IPS-18c (cell line): Measurements from ENCODE around the gene ZHX3.

ENCODE experiments used
- H3K4me3 ChIP-seq: 2 replicates; pipeline ENCODE4 v1.7.0; 2013; ENCODE audit warnings: low read depth, mild to moderate bottlenecking, low read length, moderate library complexity; ENCODE audit not compliant: insufficient read depth
- H3K9me3 ChIP-seq: one replicate; pipeline ENCODE4 v1.6.1; 2013; ENCODE audit warnings: mild to moderate bottlenecking, low read length, moderate library complexity; ENCODE audit not compliant: control insufficient read depth, insufficient read depth

Gene ZHX3, protein sequence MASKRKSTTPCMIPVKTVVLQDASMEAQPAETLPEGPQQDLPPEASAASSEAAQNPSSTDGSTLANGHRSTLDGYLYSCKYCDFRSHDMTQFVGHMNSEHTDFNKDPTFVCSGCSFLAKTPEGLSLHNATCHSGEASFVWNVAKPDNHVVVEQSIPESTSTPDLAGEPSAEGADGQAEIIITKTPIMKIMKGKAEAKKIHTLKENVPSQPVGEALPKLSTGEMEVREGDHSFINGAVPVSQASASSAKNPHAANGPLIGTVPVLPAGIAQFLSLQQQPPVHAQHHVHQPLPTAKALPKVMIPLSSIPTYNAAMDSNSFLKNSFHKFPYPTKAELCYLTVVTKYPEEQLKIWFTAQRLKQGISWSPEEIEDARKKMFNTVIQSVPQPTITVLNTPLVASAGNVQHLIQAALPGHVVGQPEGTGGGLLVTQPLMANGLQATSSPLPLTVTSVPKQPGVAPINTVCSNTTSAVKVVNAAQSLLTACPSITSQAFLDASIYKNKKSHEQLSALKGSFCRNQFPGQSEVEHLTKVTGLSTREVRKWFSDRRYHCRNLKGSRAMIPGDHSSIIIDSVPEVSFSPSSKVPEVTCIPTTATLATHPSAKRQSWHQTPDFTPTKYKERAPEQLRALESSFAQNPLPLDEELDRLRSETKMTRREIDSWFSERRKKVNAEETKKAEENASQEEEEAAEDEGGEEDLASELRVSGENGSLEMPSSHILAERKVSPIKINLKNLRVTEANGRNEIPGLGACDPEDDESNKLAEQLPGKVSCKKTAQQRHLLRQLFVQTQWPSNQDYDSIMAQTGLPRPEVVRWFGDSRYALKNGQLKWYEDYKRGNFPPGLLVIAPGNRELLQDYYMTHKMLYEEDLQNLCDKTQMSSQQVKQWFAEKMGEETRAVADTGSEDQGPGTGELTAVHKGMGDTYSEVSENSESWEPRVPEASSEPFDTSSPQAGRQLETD

DNA sequence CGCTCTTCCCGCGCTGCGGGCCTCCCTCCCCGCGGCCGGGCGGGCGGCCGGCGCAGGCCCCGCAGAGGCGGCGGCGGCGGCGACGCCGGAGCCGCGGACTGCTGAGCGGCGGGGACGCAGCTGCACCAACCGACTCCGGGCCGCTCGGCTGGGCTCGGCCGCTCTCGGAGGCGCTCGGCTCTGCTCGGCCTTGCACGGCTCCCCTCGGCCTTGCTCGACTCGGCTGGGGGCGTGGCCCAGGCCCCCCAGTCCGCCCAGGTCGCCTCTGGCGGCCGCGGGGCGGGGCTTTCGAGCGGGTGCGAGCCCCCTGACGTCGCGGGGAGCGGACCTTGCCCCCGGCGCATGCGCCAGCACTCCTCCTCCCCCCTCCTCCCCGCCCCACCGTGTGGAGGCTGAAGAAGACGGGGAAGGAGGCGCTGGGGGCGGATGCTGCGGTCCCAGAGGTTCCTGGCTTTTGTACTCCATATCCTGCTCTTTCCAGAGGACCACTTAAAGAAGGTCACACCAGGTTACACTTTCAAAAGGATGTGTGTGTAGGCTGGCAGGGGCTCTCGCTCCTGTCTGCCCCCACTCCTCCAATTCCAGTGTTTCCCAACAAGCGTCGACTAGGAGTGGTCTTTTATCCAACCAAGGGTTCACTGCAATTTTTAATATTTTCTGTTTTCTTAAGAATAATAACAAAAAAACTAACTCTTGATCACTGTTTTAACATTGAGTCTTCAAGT, at the start of gene ZHX3:
Gene ZHX3 (minus strand): TSS at position 186 of the 725 bp plus-strand sequence. CDS start 112,815 bp downstream, outside the sequence.
- Histone ChIP-seq H3K4me3 (peak within 1 kb of the TSS; percentile 77), H3K9me3 (no peaks in the 10 kb centered on the region)

DNA sequence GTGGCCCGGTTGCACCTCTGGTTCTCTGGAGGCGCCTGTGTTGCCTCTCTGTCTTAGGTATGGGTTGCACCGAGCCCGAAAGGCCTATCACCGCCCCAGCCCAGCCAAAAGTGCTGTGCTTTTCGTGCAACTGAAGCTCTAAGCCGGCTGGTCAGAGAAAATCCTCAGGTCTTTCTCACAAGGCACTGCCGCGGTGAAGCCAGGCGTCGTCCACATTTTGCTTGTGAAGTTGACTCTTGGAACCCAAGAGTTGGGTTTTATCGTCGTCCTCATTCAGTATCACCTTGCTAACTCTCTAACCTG, 49.8 kb upstream of the ZHX3 start:
- Histone ChIP-seq H3K4me3 (peak overlapping the region; percentile 52; the same call in 1 of the 2 replicates), H3K9me3 (peaks cover 2% of the 10 kb centered on the region)

DNA sequence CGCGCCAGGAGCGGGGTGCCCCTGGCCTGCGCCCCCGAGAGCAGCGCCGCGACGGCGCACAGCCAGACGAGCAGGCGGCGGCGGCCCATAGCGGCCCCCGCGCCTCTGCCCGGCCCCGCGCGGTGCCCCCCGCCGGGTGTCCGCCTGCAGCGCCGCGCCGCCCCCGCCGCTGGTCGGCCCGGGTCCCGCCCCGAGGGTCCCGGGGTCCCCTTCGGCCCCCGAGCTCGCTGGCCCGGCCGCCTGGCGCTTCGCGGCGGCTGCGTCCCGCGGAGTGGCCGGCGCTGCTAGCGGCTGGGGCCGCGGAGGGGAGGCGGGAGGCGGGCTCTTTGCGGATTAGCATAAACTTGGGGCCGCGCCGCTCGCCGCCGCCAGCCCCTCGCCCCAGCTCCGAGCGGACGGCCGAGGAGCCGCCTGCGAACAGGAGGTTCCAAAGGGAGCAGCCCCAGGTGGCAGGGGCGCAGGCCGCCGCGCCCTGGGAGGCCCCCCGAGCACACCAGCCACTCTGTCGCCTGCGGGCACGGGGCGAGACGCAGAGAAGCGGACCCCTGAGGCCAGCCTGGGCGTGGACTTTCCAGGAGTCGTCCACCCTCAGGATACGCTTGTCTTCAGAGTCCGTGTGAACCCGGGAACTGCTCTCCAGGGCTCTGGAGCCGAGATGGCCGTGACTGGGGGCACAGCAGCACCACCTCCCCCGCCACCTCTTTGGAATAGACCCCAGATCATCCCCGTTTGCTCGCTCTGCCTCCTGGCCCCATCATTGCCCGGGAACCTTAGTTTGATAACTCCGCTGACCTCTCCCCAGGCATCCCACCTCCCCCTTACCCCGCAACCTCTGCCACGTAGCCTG, 49.2 kb upstream of the ZHX3 start, which contains the start of gene EMILIN3:
Gene EMILIN3 (minus strand): TSS at position 273 of the 847 bp plus-strand sequence. CDS start 184 bp downstream, at position 89.
- peak within 1 kb of the TSS; percentile 52 for H3K4me3 ChIP-seq

DNA sequence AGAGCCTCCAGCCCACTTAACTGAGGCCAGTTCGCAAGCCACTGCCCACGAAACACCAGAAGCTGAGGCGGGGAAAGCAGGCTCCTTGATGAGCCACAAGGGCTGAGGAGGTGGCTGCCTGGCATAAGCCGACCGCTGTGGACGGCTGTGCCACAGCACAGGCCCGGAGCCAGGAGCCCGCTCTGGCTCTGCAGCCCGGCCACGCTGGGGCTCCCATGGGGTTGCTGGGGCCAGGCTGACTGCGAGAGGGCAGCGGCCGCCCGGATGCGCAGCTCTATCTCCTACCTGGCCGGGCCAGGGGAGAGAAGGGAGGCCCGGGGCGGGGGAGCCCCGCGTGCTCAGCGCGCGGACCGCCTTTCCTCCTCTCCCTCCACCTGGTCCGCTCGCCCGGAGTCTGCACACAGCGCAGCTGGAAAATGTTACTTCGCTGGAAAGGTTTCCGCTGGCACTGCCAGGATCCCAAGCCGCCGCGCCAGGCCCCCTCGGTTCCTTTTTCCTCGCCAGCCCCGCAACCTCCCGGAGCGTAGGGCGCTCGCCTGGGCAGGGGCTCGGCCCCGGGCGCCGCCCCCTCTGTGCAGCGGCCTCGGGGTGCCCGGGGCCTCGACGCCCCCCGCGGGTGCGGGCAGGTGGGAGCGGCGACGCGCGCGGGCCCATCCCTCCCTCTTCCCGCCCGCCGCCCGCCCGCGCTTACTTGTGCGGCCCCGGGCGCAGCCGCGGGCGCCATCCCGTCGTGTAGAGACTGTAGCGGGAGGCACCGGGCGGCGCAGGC, 48.4 kb upstream of the ZHX3 start:
- Histone ChIP-seq H3K9me3 (peaks cover 2% of the 10 kb centered on the region), H3K4me3 (peak overlapping the region; percentile 41)

More for the DNA sequence above, 49.2 kb upstream of the ZHX3 start, which contains the start of gene EMILIN3:
- peaks cover 2% of the 10 kb centered on the region for H3K9me3 ChIP-seq

DNA sequence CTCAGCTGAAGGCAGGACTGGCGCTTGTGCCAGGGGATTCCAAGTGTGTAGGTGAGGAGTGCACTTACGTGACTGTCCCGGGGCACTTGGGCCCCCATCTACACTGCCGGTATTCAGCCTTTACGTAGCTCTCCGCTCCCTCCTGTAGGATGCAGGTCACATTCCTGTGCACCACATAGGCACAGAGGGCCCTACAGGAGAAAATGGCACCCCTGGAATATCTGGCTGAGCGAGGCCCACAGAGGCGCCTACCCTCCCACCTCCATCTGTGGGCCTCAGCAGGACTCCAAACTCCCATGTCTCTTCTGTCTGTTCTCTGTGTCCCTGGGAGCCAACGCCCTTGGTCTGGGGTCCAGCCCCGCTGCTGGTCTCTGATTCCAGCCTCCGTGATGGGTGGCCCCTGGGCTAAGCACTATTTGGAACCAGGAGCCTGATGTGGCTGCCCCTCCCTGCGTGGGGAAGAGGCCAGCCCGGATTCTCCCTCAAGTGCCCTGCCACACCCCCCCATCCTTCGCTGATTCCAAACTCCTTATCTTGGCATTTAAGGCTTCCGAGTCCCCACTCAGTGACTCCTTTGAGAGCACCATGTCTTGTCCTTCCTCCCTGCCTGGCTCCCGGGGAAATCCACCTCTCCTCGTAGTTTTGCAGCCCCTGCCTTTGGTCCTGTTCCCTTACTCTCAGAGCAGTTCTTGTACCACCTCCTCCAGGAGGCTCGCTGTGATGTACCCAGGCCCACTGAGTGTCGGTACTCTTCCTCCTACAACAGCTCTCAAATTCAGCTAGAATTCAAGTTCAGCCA, 47.6 kb upstream of the ZHX3 start:
- Histone ChIP-seq H3K9me3 (peaks cover 2% of the 10 kb centered on the region), H3K4me3 (no peak overlapping the region)

DNA sequence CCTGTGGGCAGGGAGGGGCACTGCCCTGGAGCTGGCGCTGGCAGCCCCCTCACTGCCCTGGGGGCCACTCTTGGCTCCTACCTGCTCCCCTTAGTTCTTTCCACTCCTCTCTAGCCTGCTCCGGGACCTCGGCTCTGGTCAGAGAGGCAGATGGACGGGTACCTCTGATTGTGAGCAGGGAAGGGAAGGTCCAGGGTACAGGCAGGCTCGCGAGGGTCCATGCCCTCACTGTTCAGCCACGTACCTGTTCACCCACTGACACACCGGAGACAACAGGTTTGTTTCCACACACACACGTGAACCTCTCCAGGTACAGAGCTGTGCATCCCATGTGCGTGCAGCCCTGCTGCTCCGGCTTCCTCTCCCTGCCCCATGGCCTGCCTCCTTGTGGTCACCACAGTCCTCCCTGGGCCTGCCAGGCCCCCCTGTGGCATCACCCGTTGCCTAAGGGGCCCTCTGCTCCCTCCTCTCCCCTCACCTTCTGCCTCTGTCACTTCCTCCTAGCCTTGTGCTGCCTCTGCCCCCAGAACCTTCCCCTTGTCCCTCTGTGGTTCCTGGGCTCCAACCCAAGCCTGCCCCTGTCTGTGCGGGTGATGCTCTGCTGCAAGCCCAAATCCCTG, 46.8 kb upstream of the ZHX3 start:
- H3K4me3 ChIP-seq: no peak overlapping the region

DNA sequence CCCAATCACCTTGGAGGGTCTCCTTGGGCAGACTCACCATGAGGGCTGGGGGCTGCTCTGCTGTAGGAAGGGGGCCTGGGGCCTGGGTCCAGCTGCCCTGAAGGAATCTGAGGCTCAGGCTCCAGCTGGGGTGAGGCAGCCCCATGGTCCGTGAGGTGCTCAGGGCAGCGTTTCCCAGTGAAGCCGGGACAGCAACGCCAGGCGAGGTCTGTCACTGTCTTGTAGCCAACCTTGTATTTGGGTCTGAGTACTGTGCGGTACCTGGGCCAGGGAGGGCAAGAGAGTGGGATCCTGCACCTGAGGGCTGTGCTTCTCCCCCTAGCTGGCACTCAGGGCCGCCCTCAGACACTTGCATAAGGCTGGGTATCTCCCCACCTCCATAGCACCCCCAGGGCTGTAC, 46.1 kb upstream of the ZHX3 start:
- Histone ChIP-seq H3K9me3 (peaks cover 2% of the 10 kb centered on the region), H3K4me3 (no peak overlapping the region)

More for the DNA sequence above, 46.8 kb upstream of the ZHX3 start:
- peaks cover 2% of the 10 kb centered on the region for H3K9me3 ChIP-seq

DNA sequence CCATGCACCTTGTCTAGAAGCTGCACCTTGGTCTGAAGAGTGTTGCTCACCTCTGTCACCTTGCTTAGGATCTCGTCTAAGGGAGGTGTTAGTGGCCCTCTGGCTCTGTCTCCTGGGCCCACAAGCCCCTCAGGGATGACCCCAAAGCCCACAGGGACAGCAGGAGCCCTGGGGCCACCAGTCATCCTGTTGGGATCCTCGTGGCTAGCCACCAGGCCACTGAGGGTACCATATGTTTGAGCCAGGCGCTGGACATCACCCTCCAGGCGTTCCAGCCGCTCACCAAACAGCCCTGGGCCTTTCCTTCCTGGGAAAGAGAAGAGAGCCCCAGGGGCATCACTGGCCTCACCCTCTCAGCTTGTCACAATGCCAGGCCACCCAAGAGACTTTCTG, 45.2 kb upstream of the ZHX3 start:
- Histone ChIP-seq H3K4me3 (no peak overlapping the region), H3K9me3 (peaks cover 2% of the 10 kb centered on the region)

DNA sequence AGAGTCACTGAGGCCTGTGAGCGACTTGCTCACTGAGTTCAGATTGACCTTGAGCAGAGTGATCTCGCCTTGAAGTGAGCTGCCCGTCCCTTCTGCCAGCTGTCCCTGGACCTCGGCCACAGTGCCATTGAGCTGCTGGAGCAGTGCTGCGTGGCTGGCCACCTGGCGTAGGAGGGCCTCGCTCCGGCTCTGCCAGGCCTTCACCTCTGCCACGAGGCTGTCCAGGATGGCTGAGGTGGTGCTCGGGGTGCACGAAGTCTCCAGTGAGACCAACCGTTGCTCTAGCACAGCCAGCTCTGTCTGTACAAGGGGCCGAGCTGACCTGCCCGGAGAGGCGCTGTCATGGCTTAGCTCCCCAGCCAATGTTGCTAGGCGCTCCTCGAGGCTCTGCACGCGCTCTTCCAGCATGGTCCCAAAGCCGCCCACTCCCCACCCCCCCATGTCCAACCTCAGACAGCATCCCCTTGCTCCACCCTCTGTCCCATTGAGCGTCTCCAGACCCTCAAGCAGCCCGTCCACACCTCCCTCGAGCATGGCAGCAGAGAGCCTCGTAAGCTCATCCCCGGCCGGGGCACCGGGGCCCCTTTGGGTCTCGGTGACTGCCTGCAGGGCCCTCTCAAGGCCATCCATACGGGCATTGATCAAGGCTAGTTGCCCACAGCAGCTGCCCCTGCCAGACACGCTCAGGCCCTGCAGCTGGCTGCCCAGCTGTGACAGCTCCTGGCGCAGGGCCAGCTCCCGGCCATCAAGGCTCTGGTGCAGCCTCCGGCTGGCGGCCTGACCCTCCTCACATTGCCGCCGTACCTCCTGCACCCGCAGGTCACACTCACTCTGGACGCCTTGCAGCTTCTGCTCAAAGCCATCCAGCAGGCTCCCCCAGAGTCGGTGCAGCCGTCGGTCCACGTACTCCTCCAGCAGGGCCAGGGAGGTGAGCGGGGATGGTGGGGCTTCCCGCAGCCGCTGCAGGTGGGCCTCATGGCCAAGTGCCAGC, 44.5 kb upstream of the ZHX3 start:
- H3K9me3 ChIP-seq: no peaks in the 10 kb centered on the region
- no peak overlapping the region for H3K4me3 ChIP-seq

DNA sequence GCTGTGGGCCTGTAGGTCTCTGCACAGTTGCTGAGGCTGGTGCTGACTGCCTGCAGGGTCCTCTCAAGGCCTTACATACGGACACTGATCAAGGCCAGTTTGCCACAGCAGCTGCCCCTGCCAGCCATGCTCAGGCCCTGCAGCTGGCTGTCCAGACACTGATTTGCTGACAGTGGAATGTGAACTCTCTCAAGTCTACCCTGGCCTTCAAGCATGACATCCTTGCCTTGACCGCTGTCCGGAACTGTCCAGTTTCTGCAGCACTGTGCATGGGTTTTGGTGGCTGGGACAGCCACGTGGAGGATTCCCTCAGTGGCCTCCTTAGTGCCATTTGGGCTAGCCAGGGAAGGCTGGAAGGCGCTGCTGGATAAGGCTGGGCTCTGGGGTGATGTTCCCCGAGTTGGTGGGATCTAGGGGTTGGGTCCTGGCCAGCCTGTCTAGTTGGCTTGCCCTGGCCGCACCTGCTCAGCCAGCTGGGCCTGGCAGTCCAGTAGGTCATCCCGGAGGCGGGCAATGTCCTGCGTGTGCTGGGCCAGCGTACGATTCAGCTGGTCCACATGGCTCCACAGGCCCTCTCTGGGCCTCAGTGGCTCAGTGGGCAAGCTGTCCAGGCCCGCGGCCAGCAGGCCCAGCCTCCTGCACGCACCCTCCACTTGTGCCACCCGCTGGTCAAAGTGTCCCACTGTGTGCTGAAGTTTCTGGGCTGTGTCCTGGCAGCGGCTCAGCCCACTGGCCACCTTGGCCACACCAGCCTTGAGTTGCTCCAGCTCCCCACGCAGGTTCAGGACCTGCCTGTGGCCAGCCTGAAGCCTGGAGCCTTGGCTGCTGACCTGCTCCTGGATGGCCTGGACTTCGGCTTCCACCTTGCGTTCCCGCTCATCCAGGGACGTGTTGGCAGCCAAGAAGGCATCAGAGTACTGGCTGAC, 43.6 kb upstream of the ZHX3 start:
- H3K4me3 ChIP-seq: no peak overlapping the region
- H3K9me3 ChIP-seq: no peaks in the 10 kb centered on the region

DNA sequence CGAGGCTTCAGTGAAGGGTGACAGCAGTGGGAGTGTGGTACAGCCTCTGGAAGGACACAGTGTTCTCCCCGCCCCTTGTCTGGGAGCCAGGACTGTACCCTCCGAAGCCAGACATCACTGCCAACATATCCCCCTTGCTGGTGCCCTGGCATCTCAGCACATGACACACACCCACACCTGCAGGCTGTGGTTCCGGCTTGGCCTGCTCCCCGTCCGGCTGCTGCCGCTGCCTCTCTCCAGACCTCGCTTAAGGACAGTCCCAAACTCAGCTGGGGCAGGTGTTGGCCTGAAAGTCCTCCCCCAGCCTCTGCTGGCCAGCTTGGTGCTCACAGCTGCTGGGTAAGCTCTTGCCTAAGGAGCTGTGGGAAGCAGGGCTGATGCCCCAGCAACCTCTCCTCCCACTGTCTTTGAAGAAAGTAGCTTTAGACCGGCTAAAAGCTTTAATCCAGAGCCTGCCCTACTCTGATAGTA, 42.0 kb upstream of the ZHX3 start:
- Histone ChIP-seq H3K4me3 (no peak overlapping the region), H3K9me3 (no peaks in the 10 kb centered on the region)

DNA sequence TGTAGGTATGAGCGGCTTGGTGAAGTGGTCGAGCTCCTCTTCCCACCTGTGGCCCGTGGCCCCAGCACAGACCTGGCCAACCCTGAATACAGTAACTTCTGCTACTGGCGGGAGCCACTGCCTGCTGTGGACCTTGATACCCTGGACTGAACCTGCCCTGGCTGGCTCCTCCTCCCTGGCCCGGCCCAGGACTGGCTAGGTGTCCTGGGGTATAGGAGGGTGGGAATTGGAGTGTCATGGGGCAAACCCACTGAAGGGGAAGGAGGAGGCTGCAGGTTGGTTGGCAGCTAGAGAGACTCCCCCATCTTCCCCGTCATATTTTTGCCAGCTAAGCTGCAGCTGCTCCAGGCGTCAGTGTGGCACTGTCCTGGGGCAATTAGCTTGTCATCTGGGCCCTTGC, 41.2 kb upstream of the ZHX3 start:
- no peak overlapping the region for H3K4me3 ChIP-seq
- no peaks in the 10 kb centered on the region for H3K9me3 ChIP-seq

DNA sequence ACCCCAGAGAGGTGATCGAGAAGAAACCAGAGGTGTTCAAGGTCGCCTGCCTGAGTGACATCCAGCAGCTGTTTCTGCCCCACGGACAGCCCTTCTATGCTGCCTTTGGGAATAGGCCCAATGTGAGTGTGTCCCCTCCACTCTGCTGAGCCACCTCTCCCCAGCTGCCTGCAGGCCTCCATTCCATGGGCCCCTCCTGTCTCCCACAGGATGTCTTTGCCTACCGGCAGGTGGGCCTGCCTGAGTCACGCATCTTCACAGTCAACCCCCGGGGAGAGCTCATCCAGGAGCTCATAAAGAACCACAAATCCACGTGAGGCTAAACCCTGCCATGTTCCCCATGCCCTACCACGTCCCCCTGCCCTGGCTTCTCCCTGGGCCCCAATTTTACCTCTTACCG, 40.7 kb upstream of the ZHX3 start:
- Histone ChIP-seq H3K9me3 (no peaks in the 10 kb centered on the region), H3K4me3 (no peak overlapping the region)
